Measurements from ENCODE around the gene TMEM94.

The TMEM94 gene

DNA sequence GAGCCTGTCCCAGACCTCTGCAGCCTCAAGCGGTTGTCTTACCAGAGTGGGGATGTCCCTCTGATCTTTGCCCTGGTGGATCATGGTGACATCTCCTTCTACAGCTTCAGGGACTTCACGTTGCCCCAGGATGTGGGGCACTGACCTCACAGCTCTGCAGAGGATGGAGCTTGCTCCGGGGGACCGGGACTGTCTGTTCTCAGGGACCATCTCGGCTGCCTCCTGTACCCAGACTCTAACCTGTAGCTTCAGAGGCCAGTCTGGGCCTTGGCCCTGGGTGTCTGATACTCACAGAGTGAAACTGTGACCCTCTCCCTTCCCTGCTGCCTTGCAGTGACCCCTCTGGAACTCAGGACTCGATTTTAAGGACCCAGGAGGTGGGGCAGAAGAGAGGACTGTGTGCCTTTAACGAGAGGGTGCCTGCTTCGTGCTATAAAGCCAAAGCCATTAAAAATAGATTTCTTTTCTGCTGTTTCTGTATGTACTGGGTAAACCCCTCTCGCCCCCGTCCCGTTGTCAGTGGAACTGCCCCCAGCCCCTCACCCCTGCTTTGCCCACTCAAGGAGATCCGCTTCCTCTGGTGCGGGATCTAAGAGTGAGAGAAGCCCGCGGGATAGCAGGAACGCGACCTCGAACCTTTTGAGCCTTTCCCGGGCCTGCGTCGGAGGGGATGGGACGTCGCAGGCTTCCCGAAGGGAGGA lies 68.0 kb downstream of the TMEM94 start:
- in situ Hi-C loops (cut with HindIII; ENCODE audit: low sequenced_read_pairs) = no loop called here

DNA sequence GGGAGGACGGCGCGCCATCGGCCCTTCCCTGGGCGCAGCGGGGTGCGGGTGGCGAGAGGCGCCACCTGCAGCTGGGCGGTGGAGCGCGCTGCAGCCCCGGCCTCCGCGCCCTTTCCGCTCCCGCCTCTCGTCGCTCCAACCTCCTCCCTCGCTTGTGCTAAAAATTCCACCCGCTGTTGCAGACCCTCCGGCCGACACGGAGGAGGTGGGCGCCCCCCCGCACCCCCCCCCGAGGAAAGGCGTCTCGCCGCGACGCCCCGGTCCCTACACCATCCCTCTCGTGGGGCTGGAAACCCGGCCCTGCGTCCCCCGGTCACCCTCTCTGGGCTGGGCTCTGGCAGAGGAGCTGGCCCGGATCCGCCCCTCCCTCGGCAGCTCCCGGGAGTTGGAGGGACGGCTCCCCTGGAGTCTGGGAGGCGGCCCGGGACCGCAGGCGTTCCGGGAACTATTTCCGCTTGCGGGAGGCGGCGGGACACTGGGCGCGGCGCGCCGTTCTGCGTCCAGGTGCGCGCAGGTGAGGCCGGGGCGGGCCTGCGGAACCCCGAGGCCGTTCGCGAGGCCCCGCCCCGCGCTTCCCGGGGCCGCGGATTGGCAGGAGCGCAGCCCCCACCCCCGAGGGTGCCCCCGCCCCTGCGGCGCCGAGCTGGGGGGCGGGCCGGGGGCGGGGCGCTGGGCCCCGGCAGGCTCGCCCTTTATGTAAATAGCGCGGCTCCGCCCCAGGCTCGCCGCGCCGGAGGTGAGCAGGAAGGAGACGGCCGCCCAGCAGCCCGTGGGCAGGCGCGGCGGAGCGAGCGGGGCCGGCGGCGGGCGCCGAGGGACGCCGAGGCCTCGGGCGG lies 68.8 kb downstream of the TMEM94 start, which contains the start of gene LLGL2:
LLGL2 (plus strand) TSS at position 728 of the 836 bp plus-strand sequence. CDS start 17,730 bp downstream, outside the sequence.
- in situ Hi-C loops (cut with HindIII; ENCODE audit: low sequenced_read_pairs) = no loop called here

DNA sequence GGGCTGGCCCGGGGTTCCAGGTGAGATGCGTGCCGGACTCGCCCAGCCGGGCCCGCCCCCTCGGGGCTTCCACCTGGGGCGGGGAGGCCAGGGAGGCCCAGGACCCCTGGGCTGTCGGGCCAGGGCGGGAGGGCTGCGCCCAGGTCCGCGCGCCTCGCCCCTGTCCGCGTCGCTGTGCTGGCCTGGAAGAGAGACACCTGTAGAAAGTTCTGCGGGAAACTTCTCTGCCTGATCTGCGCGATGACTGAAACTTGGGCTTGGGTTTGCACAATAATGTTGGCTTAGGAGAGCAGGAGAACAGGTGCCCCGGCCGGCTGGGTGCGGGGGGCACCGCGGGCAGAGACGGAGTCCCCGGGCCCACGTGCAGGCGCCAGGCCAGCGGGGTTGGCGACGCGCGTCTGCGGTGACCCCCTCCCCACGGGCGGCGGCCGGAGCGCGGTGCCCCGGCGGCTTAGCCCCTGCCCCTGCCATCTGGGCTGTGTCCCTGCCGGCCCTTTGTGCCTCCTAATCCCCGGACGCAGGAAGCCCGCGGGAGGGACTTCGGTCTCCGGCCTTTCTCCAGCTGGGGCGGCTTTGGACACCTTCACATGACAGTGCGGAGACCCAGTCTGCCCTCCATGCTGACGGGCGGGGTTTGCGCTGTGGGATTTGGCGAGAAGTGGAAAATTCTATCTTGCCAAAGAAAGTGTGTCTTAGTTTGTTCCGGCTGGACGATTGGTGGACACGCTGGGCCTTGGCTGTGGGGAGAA lies 69.5 kb downstream of the TMEM94 start:
- in situ Hi-C loops (cut with HindIII; ENCODE audit: low sequenced_read_pairs) = no loop called here

DNA sequence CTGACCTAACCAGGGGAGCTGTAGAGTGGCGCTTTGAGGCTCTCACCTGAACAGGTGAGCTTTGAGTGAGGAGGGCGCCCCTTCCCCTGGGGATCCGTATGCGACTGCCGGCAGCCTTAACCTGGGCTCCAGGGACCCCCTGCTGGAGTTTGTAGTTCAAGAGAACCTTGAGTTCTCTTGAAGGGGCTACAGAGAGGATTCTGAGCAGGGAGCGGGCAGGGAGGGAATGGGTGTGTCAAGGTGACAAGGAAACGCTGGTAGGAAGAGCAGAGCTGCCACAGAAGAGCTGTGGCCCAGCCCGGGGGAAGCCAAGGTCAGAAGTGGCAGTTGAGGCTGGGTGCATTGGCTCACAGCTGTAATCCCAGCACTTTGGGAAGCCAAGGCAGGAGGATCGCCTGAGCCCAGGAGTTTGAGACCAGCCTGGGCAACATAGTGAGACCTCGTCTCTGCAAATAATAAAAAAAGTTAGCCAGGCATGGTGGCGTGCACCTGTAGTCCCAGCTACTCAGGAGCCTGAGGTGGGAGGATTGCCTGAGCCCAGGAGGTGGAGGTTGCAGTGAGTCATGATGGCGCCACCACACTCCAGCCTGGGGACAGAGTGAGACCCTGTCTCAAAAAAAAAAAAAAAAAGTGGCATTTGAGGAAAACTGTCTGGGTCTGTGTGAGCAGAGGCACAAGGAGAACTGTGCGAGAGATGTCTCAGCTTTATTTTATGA lies 70.3 kb downstream of the TMEM94 start:
- in situ Hi-C loops (cut with HindIII; ENCODE audit: low sequenced_read_pairs) = no loop called here

DNA sequence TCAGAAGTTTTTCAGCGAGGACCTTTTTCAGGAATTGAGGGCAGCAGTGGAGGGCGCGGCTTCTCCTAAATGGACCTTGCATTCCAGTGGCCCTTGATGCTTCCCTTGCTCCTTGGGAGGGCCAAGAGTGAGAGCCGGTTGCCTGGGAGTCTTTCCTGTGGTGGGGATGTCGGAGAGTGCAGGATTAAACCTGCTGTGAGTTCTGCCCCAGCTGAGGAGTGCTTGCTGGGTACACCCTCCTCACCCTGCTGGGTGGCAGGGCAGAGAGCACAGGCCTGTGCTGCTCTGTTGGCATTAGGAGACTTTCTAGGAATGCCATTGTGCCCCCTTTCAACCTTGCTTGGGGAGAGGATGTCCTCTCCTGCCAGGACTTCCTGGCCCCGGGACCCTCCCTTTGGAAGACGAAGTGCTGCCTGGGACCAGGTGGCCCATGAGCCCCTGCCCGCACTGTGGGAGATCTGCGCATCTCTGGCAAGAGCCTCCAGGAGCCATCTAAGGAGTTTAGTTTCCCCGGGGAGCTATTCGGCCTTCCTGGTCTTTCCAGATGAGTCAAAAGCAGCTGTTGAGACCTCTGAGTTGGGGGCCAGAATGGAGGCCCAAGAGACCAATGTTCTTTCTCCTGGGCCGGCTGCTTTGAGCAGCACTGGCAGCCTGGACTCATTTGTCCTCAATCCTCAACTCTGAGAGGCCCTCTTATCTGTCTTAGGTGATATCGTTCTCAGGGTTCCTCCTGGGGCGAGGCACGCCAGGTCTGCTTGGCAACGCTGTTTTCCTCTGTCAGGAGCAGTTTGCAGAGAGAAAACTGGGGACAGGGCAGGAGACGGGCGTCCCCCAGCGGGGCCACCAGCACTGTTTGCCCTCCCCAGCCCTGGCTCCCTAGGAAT lies 74.6 kb downstream of the TMEM94 start:
- in situ Hi-C loops (cut with HindIII; ENCODE audit: low sequenced_read_pairs) = no loop called here

DNA sequence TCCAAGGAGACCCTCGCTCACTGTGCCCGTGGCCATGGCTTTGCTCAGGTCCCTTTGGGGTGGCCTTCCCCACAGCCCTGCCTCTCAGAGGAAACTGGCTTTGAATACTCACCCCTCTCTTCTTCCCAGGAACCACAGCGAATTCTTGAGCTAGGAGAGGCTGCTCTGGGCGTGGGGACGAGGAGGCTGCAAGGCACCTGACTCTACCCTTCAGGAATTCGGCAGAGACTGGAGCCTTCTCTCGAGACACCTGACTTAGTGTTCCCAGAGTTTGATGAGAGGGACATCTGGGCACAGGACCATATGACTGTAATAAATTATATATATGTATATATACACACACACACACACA lies 75.3 kb downstream of the TMEM94 start:
- in situ Hi-C loops (cut with HindIII; ENCODE audit: low sequenced_read_pairs) = no loop called here

DNA sequence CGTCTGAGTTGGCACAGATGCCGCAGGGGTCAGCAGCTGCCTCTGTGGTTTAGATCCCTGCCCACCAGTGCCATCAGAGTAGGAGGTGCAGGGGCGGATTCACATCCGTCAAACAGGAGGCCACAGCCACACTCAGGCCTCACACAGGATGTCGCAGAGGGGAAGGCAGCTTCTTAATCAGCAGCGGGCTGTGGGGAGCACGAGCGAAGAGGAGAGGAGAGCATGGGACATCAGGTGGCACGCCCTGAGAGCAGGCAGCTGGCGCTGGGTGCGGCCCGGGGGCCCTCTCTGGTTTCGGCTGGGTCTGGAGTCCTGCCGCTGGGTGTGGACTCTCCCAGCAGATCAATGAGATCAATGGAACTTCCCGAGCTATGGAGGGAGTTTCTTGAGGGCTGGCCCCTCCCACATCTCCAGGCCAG lies 78.7 kb downstream of the TMEM94 start:
- in situ Hi-C loops (cut with HindIII; ENCODE audit: low sequenced_read_pairs) = no loop called here

DNA sequence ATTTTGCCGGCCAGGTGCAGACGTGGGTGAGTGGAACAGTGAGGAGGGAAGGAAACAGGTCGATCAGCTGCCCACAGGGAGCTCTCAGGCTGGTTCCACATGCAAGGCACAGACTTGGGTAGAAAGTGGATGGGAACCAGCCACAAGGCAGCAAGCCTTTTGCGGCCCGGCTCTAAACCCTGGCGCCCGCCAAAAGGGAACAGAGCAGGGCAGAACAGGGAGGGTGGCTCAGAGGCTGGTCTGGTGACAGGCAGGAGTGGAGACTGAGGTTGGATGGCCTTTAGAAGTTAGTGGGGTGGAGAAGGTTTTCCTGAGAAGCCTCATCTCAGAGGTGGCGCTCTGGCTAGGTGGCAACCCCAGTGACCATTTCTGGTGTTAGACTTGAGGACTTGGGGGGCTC lies 79.4 kb downstream of the TMEM94 start:
- in situ Hi-C loops (cut with HindIII; ENCODE audit: low sequenced_read_pairs) = no loop called here

DNA sequence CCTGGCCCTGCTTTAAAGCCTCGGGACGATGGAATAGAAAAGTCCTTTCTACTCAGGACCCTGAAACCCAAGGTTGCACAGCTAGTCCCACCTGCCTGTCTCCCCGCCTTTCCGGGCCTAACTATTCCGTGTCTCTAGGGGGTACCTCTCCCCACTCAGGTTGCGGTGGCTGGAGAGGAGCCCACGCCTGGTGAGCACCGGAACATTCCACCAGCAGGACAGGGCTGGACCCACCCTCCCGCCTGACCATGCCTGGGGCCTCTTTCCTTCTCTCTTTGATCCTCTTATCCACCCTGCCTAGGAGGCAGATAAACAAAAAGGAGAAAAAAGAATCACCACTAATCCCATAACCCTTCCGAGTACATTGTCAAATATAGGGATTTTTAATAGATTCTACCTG lies 79.9 kb downstream of the TMEM94 start:
- in situ Hi-C loops (cut with HindIII; ENCODE audit: low sequenced_read_pairs) = no loop called here

DNA sequence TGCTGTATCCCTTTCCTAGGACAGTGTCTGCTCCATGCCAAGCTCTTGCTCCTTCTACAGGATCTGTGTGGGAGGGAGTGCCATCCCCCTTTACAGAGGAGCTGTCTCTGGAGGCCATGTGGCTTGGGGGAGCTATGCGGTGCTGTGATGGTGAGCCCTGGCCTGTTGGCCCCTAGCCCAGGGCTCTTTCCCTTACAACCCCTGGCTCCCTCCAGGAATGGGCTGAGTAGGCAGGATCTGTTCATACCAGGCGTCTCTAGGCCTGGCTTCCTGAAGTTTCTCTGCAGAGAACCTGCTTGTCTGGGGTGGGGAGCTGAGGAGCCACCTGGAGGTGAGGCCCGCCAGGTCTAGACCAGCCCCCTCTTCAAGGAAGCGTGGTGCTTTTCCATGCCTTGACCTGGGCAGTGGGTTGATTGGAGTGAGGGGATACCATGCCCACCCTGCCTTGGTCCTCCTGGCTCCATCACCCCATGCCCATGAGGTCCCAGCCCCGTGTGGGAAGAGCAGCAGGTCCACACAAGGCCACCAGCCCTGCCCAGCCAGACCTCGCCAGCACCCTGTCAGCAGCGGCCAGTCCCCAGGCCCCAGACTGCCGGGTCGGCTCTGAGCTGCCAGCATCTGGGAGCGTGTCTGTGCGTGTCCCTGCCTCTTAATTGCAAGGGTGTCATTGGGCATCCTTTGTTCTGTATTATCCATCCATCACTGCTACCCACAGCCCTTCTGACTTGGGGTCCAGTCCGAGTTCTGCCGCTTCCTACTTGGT lies 83.7 kb downstream of the TMEM94 start:
- in situ Hi-C loops (cut with HindIII; ENCODE audit: low sequenced_read_pairs) = no loop called here

DNA sequence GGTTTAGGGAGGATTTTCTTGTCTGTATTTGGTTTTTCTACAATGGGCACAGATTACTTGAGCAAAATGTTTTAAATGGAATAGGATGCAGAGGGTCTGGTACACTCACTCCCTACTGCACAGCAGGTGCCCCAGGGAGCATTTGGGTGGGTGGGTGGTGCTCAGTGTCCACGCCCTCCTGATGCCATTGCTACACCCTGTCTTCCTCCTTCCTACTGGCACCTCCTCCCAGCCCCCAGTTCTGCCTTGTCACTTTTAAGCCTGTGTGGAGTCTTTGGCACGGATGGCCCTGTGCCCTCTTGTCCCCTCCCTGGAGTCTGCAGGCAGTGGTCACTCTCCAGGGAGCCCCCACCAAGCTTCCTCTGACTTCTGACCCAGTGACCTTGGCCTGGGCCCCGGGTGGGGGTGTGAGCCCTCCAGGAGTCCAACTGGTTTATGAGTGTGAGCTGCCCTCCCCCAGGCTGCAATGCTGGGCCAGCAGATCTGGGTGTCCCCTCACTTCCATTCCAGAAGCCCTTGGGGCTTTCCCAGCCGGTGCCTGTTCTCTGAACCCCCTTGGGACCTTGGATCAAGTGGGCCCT lies 84.6 kb downstream of the TMEM94 start:
- in situ Hi-C loops (cut with HindIII; ENCODE audit: low sequenced_read_pairs) = no loop called here

DNA sequence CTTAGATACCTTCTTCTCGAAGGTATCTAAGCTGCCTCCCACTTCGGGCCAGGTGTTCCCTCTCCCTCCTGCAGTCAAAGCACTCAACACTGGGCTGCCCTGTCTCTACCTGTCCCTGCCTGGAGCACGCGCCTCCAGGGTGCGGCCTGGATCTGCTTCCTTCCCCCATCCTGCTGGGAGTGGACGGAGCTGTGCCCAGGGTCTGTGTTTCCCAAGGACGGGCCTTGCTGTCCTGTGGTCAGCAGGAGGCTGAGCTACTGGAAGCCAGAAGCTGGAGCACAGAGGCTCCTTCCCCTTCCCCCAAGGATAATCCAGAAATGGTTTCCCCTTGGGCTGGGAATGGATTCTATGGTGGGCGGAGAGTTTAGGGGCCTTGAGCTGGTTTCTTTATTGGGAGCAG lies 85.8 kb downstream of the TMEM94 start:
- in situ Hi-C loops (cut with HindIII; ENCODE audit: low sequenced_read_pairs) = no loop called here

DNA sequence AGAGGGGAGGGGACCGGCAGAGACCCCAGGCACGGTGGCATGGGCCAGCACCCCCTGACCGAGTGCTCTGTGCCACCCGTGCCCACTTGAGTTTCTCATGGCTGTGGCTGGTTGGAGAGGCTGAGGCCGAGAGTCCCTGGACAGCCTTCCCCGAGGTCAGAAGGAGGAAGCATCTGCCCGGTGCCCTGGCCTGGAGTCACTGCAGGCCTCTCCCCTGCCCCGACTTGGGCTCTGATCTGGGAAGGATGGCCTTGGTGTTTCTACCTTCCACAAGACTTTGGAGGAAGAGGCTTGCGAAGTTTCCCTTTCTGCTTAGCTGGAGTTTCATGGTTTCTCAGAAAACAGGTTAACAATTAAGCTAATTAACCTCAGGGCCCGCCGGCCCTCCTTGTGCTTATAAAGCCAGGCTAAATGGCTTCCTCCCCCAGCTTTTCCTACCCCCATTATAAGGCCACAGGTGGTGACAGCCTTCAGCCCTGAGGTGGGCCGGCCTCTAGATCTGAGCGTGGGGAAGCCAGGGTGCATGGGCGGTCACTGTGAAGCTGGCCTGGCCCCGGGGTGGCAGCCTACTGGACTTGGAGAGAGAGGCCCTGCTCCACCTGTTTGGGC lies 86.4 kb downstream of the TMEM94 start:
- in situ Hi-C loops (cut with HindIII; ENCODE audit: low sequenced_read_pairs) = no loop called here

DNA sequence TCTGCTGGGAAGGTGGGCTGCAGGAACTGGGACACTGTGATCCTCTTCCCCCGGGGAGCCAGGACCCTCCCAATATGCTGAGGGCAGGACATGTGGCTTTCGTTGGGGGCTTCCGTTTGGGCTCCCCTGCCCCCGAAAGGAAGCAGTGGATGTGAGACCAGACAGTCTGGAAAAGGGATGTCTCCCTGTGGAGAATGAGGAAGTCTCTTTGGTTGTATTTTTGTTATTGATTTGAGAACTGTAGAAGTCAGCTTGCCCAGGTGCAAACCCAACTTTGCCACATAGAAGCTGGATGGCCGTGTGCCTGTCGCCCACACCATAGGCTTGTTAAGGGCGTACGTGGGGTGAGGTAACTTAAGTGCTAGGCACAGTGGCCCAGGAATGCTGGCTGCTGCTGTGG lies 87.8 kb downstream of the TMEM94 start:
- in situ Hi-C loops (cut with HindIII; ENCODE audit: low sequenced_read_pairs) = no loop called here

DNA sequence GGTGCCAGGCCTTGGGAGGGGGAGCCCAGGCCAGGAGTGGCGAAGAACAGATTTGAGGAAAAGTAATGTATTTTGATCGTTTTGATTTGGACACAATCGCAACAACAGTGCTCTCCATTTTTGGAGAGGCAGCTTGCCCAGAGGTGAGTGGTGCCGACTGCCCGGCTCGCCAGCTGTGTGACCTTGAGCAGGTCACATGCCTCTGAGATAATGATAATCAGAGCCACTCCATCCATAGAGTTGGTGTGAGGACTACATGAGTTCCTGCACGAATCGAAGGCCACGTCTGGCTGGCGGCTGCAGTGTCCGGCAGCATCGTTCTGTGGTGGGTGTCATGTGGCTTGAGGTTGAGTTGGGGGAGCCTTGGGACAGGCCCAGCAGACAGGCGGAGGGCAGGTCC lies 89.7 kb downstream of the TMEM94 start:
- in situ Hi-C loops (cut with HindIII; ENCODE audit: low sequenced_read_pairs) = no loop called here

DNA sequence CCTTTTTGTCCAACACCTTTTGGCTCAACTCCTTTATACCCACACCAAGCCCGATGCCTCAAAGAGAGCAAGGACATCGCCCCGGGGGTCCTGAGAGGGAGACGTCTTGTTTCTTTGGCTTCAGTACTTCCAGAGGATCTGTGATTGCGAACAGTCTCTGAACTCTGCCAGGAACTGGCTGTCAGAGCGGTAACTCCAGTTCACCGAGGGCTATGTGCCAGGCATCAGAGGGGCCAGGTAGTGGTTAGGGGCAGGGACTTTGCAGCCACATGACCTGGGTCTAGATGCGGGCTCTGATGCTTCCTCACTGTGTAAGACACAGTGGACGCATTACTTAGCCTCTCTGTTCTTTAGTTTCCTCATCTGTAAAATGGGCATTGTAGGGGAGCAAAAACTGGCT lies 90.7 kb downstream of the TMEM94 start:
- in situ Hi-C loops (cut with HindIII; ENCODE audit: low sequenced_read_pairs) = no loop called here

DNA sequence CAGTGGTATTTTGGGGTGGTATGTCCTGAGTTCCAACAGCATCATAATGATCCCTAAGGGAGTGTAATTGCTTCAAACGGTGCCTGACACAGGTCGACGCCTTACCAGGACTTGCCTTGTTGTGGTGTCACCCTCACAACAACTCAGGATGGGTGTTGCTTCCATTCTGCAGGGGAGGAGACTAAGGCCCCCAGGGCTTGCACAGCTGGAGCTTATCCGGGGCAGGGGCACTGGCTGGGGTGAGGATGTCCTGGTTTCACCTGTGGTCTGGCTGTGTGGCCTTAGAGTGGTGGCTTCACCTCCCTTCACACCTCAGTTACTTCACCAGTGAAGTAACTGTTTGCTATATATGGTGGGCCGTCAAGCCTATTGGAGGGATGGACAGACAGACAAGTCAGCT lies 92.4 kb downstream of the TMEM94 start:
- in situ Hi-C loops (cut with HindIII; ENCODE audit: low sequenced_read_pairs) = no loop called here
